ENCODE data around the gene SLFN14. TPM values are rescaled to one million over a fixed set of nuclear protein-coding genes. Genes with fewer than 3 reads are reported as not detected.

The SLFN14 gene
- total RNA-seq, 4 donors from 2014 or later: not detected

GRCh38 chr17:35514564-35514963 is 46.1 kb downstream of the SLFN14 start:
- in situ Hi-C loops (cut with MboI; ENCODE audit: low sequenced_read_pairs in 4 of 4) (no loop called here), intact Hi-C loops (cut with DNase I; ENCODE audit: low total_unique reads) (no loop called here)
- no peaks in the 10 kb centered on the region for H3K36me3 ChIP-seq
- H3K4me1 ChIP-seq: no peaks in the 10 kb centered on the region
- H3K27me3 ChIP-seq: peaks cover 5 to 13% (median 12%) of the 10 kb centered on the region in 3 donors
- H3K4me3 ChIP-seq: no peak overlapping the region
- TF ChIP-seq CTCF (IDR thresholded peaks at IDR 0.05 in 4 of 5, conservative IDR thresholded peaks at IDR 0.05 in 1 of 5) (no peak), POLR2A (IDR thresholded peaks at IDR 0.05) (no peak)
- DNase-seq (no peak), ATAC-seq (no peak)
- H3K9me3 ChIP-seq: no peaks in the 10 kb centered on the region
- no peak overlapping the region for H3K27ac ChIP-seq

Other genes starting within 250 kb of the SLFN14 start
- gene SLFN11, start 187.2 kb downstream of the SLFN14 start, total RNA-seq: 10 to 100 TPM in 2 of 4 donors, 1 to 10 TPM in 2; 8.9 to 11.8 (median 10.0) TPM
- 1 to 10 TPM in 2 of 4 donors, under 1 TPM in 2; 0.76 to 2.2 (median 1.3) TPM for gene SLFN12, start 128.3 kb downstream of the SLFN14 start, total RNA-seq
- gene SLFN13, start 112.1 kb downstream of the SLFN14 start, total RNA-seq: 1 to 10 TPM in 1 of 4 donors, under 1 TPM in 3; 0.05 to 1.2 (median 0.32) TPM
- under 1 TPM in 3 of 4 donors, not detected in 1; 0.10 to 0.31 (median 0.15) TPM for gene SLFN12L, start 23.1 kb downstream of the SLFN14 start, total RNA-seq
- gene PEX12, start 17.8 kb upstream of the SLFN14 start, total RNA-seq: 10 to 100 TPM in 1 of 4 donors, 1 to 10 TPM in 3; 4.4 to 14.2 (median 6.2) TPM
- 10 to 100 TPM; 31.3 to 48.7 (median 38.1) TPM for gene AP2B1, start 26.5 kb upstream of the SLFN14 start, total RNA-seq
- 10 to 100 TPM in 2 of 4 donors, 1 to 10 TPM in 2; 4.7 to 13.8 (median 10.0) TPM for gene RASL10B, start 170.8 kb upstream of the SLFN14 start, total RNA-seq
- under 1 TPM in 2 of 4 donors, not detected in 2; 0.15 to 0.75 TPM for gene GAS2L2, start 192.4 kb upstream of the SLFN14 start, total RNA-seq
- gene C17orf50, start 200.1 kb upstream of the SLFN14 start, total RNA-seq: not detected
- gene MMP28, start 234.8 kb upstream of the SLFN14 start, total RNA-seq: 10 to 100 TPM in 1 of 4 donors, 1 to 10 TPM in 3; 3.1 to 10.3 (median 5.9) TPM
- gene TAF15, start 248.7 kb upstream of the SLFN14 start, total RNA-seq: 10 to 100 TPM; 25.2 to 39.5 (median 31.6) TPM